ENCODE data around the gene LRG1.
"Not testable (repeated sequence)": the region's sequence is repeated elsewhere in the genome, so short reads cannot be mapped to it uniquely, and the experiment has no call there.

Gene LRG1

DNA sequence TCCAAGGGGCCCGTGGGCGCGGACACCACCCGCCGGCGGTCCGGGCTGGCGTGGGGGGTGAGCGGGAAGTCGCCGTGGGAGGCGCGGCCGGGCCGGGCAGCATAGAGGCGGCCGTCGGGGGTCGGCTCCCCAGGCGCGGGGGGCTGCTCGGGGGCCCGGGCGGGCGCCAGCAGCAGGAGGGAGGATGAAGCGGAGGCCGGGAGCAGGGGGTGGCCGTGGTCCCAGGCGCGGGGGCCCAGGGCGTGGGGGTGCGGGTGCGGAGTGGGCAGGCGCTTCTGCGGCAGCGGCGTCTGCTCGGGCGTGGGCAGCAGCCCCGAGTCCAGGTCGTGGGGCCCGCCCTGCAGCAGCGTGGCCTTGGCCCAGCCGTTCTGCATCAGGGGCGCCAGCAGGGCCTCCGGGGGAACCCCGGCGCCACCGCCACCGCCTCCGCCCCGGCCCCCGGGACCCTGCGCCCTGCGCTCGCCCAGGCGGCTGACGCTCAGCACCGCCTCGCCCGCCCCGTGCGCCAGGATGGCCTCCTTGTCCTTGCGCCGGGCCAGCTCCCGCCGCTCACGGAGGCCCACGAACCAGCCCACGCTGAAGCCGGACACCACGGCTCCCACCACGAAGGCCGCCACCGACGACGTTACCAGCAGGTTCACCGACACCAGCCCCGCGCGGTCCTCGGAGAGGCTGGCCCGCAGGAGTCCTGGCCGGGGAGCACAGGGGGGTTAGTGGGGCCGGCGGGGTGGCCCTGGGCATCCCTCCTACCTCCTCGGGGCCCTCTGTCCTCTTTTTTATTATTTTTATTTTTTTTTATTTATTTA is 4.2 kb upstream of the LRG1 start:
- no peak for DNase-seq (ENCODE audit: low spot score)
- TF ChIP-seq, protein P1, sequence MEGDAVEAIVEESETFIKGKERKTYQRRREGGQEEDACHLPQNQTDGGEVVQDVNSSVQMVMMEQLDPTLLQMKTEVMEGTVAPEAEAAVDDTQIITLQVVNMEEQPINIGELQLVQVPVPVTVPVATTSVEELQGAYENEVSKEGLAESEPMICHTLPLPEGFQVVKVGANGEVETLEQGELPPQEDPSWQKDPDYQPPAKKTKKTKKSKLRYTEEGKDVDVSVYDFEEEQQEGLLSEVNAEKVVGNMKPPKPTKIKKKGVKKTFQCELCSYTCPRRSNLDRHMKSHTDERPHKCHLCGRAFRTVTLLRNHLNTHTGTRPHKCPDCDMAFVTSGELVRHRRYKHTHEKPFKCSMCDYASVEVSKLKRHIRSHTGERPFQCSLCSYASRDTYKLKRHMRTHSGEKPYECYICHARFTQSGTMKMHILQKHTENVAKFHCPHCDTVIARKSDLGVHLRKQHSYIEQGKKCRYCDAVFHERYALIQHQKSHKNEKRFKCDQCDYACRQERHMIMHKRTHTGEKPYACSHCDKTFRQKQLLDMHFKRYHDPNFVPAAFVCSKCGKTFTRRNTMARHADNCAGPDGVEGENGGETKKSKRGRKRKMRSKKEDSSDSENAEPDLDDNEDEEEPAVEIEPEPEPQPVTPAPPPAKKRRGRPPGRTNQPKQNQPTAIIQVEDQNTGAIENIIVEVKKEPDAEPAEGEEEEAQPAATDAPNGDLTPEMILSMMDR (IDR thresholded peaks at IDR 0.05; ENCODE audit: extremely low read depth, missing control alignments), result no peak

DNA sequence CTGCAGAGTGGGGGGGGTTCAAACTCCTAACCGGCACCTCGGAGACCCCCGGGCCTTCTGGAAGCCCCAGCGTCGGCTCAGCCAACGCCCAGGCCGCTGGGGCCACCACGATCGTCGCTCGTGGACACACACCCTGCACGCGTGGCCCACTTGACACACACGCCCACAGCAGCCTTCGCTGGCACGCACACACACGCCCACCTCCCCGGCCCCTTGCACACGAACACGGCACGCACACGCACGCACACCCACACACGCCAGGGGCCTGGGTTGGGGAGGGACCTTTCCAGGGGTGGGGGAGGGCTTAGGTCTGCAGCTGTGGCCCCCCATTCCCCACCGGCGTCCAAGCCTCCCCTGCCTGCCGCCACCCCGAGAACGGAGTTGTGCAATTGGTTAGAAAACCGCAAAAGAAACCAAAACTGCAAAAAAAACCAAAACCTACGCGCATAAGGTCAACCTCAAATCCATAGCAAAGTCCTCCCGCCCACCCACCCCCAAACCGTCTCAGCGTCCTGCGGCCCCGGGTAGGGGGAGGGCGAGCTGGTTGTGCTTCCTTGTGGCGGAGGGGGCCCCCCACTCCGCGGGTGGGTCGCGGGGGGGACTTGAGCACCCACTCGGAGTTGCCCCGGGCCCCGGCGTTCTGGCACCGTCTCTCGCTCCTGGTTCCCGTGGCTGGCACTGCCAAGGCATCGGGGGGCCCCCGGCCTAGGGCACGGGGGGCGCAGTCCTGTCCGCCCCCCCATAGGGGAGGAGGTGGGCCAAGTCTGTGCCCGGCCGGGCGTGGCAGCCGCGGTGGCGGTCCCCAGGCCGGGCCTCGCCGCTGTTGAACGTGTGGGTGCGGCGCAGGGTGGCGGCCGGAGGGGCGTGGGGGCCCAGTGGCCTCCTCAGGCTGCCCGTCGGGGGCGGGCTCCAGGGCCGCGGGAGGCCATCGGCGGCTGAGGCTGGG is 3.3 kb upstream of the LRG1 start:
- peak; percentile 52 for DNase-seq (ENCODE audit: low spot score)

DNA sequence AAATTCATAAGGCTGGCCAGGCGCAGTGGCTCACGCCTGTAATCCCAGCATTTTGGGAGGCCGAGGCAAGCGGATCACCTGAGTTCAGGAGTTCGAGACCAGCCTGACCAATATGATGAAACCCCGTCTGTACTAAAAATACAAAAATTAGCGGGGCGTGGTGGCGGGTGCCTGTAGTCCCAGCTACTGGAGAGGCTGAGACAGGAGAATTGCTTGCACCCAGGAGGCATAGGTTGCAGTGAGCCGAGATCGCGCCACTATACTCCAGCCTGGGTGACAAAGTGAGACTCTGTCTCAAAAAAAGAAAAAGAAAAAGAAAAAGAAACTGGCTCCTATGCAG is 1.9 kb upstream of the LRG1 start:
- DNase-seq (ENCODE audit: low spot score), result not testable (repeated sequence)

More for the DNA sequence above, 3.3 kb upstream of the LRG1 start:
- TF ChIP-seq, protein P1 (IDR thresholded peaks at IDR 0.05; ENCODE audit: extremely low read depth, missing control alignments), result no peak

DNA sequence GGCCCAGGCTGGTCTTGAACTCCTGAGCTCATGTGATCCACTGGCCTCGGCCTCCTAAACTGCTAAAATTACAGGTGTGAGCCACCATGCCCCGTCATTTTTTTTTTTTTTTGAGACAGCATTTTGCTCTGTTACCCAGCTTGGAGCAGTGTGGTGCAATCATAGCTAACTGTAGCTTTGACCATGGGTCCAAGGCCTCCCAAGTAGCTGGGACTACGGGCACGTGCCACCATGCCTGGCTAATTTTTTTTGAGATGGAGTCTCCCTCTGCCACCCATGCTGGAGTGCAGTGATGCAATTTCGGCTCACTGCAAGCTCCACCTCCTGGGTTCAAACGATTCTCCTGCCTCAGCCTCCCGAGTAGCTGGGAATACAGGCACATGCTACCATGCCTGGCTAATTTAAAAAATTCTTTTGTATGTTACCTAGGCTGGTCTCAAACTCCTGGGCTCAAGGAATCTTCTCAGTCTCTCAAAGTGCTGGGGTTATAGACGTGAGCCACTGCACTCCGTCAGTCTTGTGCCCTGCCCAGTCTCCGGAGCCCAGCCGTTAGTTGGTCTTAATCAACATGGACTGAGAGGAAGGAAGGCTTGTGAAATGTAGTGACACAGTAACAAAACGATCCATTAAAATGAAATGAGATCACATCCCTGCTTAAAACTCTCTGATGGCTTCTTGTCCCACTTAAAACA is 1.4 kb upstream of the LRG1 start:
- no peak for DNase-seq (ENCODE audit: low spot score)
- TF ChIP-seq, protein P1 (IDR thresholded peaks at IDR 0.05; ENCODE audit: extremely low read depth, missing control alignments), result no peak

DNA sequence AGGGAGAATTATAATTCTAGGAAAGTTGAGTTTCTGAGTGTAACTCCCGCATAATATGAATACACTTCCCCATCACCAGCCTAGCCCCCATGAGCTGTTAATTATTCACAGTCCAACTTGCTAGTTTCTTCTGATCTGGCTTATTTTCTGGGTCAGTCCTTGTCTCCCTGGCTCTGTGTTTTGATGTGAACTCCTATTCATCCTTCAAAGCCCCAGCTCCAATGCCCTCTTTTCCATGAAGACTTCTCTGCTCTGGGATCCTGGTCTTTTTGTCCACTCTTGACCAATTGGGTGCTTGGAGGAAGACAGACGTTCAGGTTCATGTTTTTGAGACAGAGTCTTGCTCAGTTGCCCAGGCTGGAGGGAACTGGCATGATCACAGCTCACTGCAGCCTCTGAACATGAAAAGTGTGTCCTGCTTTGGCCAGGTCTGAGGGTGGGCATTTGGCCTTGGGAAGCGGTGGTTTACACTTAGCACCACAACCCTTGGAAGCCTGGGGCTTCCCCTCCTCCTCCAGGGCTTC is 605 bp downstream of the LRG1 start:
- no peak for DNase-seq (ENCODE audit: low spot score)
- TF ChIP-seq, protein P1 (IDR thresholded peaks at IDR 0.05; ENCODE audit: extremely low read depth, missing control alignments), result no peak

DNA sequence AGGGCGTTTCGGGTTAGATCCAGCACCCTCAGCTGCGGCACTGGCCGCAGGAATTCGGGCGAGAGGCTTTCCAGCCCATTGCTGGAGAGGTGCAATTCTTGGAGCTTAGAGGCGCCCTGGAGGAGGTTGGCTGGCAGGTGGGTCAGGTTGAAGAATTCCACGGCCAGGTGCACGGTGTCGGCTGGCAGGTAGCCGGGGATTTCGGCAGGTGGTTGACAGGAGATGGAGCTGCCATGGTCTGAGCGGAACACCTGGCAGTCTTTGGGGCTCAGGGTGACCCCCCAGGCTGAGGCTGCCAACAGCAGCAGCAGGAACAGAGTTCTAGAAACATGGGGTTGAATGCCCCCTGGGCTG is 1.3 kb downstream of the LRG1 start:
- DNase-seq (ENCODE audit: low spot score), result no peak
- TF ChIP-seq, protein P1 (IDR thresholded peaks at IDR 0.05; ENCODE audit: extremely low read depth, missing control alignments), result no peak

DNA sequence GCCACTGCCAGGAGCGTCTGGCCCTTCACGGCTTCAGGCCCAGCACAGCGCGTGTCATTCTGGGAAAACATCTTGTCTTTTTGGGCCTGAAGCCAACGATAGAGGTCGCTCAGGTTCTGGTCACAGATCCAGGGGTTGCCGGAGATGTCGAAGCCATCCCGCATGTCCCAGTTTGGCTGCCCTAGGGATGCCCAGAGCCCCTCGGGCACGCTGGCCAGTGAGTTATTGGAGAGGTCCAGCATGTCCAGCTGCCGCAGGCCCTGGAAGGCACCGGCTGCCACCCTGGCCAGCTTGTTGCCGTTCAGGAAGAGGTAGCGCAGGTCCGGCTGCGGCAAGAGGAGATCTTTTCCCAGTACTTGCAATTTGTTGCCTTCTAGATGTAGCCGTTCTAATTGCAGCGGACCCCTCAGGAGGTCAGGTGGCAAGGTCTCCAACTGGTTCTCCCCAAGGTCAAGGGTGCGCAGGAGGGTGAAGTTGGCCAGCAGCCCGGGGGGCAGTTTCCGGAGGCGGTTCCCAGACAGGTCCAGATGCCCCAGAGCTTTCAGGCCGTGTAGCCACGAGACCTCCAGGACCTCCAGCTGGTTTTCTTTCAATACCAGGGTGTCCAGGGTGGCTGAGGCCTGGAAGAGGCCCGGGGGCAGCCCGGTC is 1.8 kb downstream of the LRG1 start:
- TF ChIP-seq, protein P1 (IDR thresholded peaks at IDR 0.05; ENCODE audit: extremely low read depth, missing control alignments), result no peak
- DNase-seq (ENCODE audit: low spot score), result no peak

Measured in GM20000 (cell line).